Activated CD8-positive, alpha-beta T cell treated with anti-CD3 and anti-CD28 coated beads for 36 hours (primary cell): ENCODE measurements around the gene SERPINF2. TPM values are rescaled to one million over a fixed set of nuclear protein-coding genes. Genes with fewer than 3 reads are reported as not detected.
"Not testable (repeated sequence)": the region's sequence is repeated elsewhere in the genome, so short reads cannot be mapped to it uniquely, and the experiment has no call there.

Experiments used
- ATAC-seq: fragments of 200-7000 bp; cut with Tn5 transposase; one replicate; pipeline ENCODE4 v1.10.0; 2021; ENCODE audit warnings: mild to moderate bottlenecking, moderate library complexity
- CTCF ChIA-PET: fragments of 350-600 bp; sonication (Branson Sonifier 250); formaldehyde crosslinking; loops from one replicate; lab custom pipeline; 2021; ENCODE audit warnings: antibody characterized with exemption; lab: Charles Lee
- POLR2A ChIA-PET: fragments of 350-600 bp; sonication (Branson Sonifier 250); formaldehyde crosslinking; loops from one replicate; lab custom pipeline; 2021; ENCODE audit warnings: antibody characterized with exemption; lab: Charles Lee
- DNase-seq: peaks from one replicate; pipeline ENCODE4 v3.0.0-alpha.2; 2020
- H3K27ac Mint-ChIP-seq: one replicate; pipeline ENCODE4 v1.8.0; 2021; ENCODE audit warnings: mild to moderate bottlenecking, mixed read lengths
- H3K27me3 Mint-ChIP-seq: one replicate; pipeline ENCODE4 v1.8.0; 2021; ENCODE audit warnings: mixed read lengths
- H3K36me3 Mint-ChIP-seq: one replicate; pipeline ENCODE4 v1.8.0; 2021; ENCODE audit warnings: low read depth, mixed read lengths
- H3K4me1 Mint-ChIP-seq: one replicate; pipeline ENCODE4 v1.8.0; 2021; ENCODE audit warnings: low read depth, mixed read lengths
- H3K4me3 Mint-ChIP-seq: one replicate; pipeline ENCODE4 v1.8.0; 2021; ENCODE audit warnings: mild to moderate bottlenecking, moderate library complexity, mixed read lengths
- H3K9me3 Mint-ChIP-seq: one replicate; pipeline ENCODE4 v1.8.0; 2021; ENCODE audit warnings: mixed read lengths
- intact Hi-C: fragments of 100-400 bp; cut with micrococcal nuclease; formaldehyde crosslinking; loops from one replicate; pipeline ENCODE4 v1.10.0; 2022
- total RNA-seq, 2 experiments: library from RNA; stranded (reverse); gene quantifications; one replicate each; pipeline ENCODE4 v1.2.3, GENCODE V29; 2021
- TF ChIP-seq, protein P1 (sequence below): fragments of 200-600 bp; IDR thresholded peaks from one replicate; pipeline ENCODE4 v1.8.0; 2022; ENCODE audit warnings: antibody characterized with exemption, mild to moderate bottlenecking

SERPINF2 gene
- total RNA-seq, 2 experiments from 2014 or later, result 0.11 to 0.18 TPM

DNA sequence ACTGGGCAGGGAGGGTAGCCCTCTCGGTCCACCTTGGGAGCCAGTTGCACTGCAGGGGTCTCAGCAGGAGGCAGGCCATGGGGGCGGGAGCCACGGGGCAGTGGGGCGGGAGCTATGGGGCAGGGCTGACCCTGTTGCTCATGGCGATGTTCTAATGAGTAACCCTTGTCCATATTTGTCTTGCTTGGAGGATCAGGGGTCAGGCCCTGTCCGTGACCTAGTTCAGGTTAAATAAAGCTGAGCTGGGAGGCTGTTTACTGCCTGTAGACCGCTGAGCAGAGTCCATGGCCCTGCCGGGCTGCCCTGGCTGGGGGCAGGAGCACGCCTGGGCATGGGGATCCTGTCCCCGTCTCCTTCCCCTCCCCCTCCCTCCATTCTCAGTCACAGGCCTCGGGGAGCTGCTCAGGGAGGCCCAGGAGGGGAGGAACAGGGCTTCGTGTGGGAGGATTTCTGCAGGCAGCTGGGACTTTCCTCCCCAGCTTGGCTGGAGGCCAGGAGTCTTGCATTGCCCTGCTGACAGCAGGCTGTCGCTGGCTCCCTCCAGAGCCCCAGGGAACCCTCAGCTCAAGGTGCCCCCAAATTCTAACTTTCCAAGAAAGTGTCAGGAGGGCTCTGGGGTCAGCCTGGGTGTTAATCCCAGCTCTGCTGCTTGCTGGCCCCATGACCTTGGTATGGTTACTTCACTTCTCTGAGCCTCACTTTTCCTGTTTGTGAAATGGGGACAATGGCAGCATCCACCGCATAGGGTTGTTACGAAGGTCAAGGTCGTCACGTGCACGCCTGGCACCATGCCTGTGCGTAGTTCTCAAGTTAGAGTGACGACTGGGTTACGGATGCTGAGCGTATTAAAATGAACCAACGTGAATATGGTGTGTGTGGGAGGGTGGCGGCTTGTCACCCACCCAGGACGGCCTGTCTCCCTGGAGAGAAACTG is 6.1 kb upstream of the SERPINF2 start:
- Mint-ChIP-seq H3K27ac (peak overlapping the region; percentile 76), H3K9me3 (no peaks in the 10 kb centered on the region), H3K4me1 (peaks cover 9% of the 10 kb centered on the region), H3K27me3 (no peaks in the 10 kb centered on the region), H3K36me3 (peaks cover 8% of the 10 kb centered on the region), H3K4me3 (no peak overlapping the region)
- TF ChIP-seq, protein P1, sequence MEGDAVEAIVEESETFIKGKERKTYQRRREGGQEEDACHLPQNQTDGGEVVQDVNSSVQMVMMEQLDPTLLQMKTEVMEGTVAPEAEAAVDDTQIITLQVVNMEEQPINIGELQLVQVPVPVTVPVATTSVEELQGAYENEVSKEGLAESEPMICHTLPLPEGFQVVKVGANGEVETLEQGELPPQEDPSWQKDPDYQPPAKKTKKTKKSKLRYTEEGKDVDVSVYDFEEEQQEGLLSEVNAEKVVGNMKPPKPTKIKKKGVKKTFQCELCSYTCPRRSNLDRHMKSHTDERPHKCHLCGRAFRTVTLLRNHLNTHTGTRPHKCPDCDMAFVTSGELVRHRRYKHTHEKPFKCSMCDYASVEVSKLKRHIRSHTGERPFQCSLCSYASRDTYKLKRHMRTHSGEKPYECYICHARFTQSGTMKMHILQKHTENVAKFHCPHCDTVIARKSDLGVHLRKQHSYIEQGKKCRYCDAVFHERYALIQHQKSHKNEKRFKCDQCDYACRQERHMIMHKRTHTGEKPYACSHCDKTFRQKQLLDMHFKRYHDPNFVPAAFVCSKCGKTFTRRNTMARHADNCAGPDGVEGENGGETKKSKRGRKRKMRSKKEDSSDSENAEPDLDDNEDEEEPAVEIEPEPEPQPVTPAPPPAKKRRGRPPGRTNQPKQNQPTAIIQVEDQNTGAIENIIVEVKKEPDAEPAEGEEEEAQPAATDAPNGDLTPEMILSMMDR, result no peak
- ATAC-seq, result peak; percentile 85
- intact Hi-C loops, result no loop called here
- ChIA-PET POLR2A (interaction anchor here (0.7 to 1.0 kb wide), 3 partner anchors 12 to 33 kb away, joined by 3 to 4 read pairs (median 4); partner anchors contain the start of gene WDR81), CTCF (no interaction called here)
- DNase-seq, result peak; percentile 82

DNA sequence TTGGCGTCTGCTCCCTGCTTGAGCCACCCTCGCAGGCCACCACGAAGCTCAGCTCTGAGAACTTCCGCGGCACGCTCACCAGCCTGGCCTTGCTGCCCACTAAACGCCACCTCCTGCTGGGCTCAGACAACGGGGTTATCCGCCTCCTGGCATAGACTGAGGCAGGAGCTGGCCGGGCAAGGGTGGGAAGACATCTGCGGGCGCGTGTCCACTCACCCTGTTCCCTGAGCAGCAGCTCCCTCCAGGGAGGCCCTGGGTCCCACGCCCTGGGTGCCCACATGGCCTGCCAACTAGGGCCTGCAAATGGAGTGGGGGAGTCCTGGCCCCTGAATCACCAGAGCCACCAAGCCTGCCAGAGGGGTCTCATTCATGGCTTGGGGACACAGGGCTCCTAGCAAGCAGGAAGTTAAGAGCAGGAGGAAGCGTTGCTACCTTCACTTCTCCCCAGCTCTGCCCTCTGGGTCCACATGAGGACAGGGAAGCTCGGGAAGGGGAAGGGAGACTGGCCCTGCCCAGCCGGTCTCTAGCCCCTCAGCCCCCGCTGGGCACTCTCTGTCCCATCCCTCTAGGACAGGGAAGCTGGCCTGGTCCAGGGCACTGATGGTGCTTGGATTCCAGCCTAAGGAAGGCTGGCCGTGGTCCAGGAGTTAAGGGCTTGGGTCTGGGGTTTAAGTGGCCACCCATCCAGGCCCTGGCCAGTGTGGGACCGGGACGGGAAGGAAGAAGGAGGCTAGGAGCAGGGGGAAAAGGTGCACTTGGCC is 5.0 kb upstream of the SERPINF2 start:
- POLR2A ChIA-PET, result interaction anchor here (0.7 kb wide), 1 partner anchor 17 kb away, joined by 4 read pairs; no protein-coding TSS in a partner anchor
- Mint-ChIP-seq H3K4me3 (no peak overlapping the region), H3K36me3 (peaks cover 8% of the 10 kb centered on the region), H3K9me3 (no peaks in the 10 kb centered on the region), H3K27me3 (no peaks in the 10 kb centered on the region), H3K27ac (no peak overlapping the region), H3K4me1 (peaks cover 9% of the 10 kb centered on the region)
- intact Hi-C loops, result no loop called here
- CTCF ChIA-PET, result no interaction called here
- ATAC-seq (no peak), DNase-seq (no peak)
- TF ChIP-seq, protein P1, result no peak

DNA sequence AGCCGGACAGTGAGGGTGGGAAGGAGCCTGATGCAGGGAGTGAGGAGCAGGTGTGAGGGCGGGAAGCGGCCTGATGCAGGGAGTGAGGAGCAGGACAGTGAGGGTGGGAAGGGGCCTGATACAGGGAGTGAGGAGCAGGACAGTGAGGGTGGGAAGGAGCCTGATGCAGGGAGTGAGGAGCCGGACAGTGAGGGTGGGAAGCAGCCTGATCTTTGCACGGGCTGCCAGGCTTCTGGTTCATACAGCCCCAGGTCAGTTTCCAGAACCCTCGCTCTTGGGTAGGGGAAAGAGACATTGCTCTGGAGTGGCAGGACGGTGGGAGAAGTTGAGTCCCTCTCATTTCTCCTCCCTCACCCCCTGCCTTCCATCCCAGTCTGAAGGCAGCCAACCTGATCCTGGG is 772 bp upstream of the SERPINF2 start:
- intact Hi-C loops, DNase-seq, ATAC-seq, H3K27me3 Mint-ChIP-seq, H3K9me3 Mint-ChIP-seq, POLR2A ChIA-PET, H3K4me3 Mint-ChIP-seq, H3K27ac Mint-ChIP-seq, H3K4me1 Mint-ChIP-seq, CTCF ChIA-PET, H3K36me3 Mint-ChIP-seq: not testable (repeated sequence)

DNA sequence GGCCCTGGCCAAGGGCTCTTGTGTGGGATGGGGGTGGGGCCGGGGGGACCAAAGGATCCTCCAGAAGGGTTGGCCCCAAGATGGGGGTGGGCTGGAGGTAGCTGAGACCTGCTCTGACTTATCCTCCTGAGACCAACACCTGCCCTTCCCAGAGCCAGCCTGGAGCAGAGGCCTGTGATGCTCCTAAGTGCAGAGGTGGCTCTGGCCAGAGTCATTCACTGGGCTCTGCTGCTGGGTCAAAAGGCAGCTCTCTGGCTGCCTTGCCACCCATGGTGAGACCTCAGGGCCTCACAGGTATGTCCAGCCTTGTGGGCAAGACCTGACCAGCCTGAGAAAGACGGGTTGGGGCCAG is 393 bp downstream of the SERPINF2 start:
- Mint-ChIP-seq H3K9me3 (no peaks in the 10 kb centered on the region), H3K4me1 (no peaks in the 10 kb centered on the region), H3K27me3 (no peaks in the 10 kb centered on the region), H3K4me3 (no peak overlapping the region), H3K36me3 (no peaks in the 10 kb centered on the region), H3K27ac (no peak overlapping the region)
- DNase-seq (no peak), ATAC-seq (no peak)
- intact Hi-C loops, result no loop called here
- POLR2A ChIA-PET, result no interaction called here
- CTCF ChIA-PET, result no interaction called here
- TF ChIP-seq, protein P1, result no peak

DNA sequence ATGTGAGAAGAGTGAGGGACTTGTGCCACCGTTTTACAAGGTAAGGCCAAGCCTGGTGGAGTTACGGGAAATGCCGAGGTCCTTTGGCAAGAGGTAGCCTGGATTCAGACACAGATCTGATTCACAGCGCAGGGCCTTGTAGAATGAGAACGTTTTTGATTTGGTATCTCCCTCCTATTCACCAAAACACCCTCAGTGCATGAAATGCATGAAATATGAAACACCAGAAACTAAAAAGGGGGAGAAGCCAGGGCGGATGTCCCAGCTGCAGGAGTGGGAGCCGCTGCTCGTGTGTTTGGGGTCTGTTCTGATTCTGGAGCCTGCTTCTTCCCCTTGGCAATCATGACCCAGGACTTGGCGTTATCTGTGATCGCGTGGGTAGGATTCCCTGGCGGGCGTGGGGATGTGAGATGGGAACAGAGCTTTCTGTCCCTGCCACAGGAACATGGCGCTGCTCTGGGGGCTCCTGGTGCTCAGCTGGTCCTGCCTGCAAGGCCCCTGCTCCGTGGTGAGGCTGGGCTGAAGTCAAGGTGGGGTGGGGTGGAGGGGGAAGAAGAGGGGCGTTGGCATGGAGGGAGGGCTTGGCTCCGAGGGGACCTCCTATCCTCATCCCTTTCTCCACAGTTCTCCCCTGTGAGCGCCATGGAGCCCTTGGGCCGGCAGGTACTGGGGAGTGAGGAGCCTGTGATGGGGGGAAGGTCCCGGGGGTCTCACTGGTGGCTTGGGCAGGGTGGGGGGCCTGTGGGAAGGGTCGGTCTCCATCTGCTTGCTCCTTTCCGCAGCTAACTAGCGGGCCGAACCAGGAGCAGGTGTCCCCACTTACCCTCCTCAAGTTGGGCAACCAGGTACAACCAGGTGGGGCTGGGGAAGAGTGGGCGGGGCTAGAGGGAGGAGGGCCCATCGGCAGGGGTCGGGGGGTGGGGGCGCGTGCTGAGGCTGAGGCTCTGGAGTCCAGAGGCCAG is 2.2 kb downstream of the SERPINF2 start:
- Mint-ChIP-seq H3K36me3 (no peaks in the 10 kb centered on the region), H3K9me3 (no peaks in the 10 kb centered on the region), H3K4me1 (no peaks in the 10 kb centered on the region), H3K4me3 (no peak overlapping the region), H3K27me3 (no peaks in the 10 kb centered on the region), H3K27ac (no peak overlapping the region)
- no peak for DNase-seq
- TF ChIP-seq, protein P1, result no peak
- ChIA-PET CTCF (no interaction called here), POLR2A (no interaction called here)
- intact Hi-C loops, result no loop called here
- ATAC-seq, result no peak
